Measurements from ENCODE around the gene PPP1R26.

DNA sequence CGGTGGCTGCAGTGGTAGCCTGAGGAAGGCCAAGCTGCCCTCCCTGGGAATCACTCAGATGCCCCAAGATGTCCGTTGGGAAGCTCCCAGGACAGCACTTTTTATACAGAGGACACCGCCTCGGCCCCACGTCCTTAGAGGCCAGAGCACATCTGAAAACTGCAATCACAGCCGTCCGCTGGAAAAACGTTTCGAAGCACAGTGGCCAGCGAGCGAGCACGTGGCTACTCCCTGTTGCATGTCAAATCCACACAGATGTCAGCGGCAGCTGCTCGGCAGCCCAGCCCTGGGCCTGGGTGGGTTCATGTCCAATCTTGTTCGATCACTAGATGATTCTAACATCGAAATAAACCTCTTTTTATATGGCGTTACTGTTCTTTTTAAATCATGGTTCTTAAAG, 8.9 kb downstream of the PPP1R26 start:
- TF ChIP-seq EP300 (IDR thresholded peaks at IDR 0.05; ENCODE audit: borderline replicate concordance in 1 of 2, low read depth in 1 of 2, low read length in 1 of 2) (no peak), MEF2A (IDR thresholded peaks at IDR 0.05; ENCODE audit: borderline replicate concordance, low read depth) (no peak), SIN3A (IDR thresholded peaks at IDR 0.05; ENCODE audit: borderline replicate concordance, low read depth, low read length) (no peak), FOXM1 (IDR thresholded peaks at IDR 0.05; ENCODE audit: low read depth) (no peak), RFX5 (IDR thresholded peaks at IDR 0.05; ENCODE audit: low read length) (no peak), TAF1 (IDR thresholded peaks at IDR 0.05; ENCODE audit: borderline replicate concordance, low read depth, low read length) (no peak)
- TF ChIP-seq, protein P1, sequence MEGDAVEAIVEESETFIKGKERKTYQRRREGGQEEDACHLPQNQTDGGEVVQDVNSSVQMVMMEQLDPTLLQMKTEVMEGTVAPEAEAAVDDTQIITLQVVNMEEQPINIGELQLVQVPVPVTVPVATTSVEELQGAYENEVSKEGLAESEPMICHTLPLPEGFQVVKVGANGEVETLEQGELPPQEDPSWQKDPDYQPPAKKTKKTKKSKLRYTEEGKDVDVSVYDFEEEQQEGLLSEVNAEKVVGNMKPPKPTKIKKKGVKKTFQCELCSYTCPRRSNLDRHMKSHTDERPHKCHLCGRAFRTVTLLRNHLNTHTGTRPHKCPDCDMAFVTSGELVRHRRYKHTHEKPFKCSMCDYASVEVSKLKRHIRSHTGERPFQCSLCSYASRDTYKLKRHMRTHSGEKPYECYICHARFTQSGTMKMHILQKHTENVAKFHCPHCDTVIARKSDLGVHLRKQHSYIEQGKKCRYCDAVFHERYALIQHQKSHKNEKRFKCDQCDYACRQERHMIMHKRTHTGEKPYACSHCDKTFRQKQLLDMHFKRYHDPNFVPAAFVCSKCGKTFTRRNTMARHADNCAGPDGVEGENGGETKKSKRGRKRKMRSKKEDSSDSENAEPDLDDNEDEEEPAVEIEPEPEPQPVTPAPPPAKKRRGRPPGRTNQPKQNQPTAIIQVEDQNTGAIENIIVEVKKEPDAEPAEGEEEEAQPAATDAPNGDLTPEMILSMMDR (IDR thresholded peaks at IDR 0.05): no peak
- TF ChIP-seq, protein P2, sequence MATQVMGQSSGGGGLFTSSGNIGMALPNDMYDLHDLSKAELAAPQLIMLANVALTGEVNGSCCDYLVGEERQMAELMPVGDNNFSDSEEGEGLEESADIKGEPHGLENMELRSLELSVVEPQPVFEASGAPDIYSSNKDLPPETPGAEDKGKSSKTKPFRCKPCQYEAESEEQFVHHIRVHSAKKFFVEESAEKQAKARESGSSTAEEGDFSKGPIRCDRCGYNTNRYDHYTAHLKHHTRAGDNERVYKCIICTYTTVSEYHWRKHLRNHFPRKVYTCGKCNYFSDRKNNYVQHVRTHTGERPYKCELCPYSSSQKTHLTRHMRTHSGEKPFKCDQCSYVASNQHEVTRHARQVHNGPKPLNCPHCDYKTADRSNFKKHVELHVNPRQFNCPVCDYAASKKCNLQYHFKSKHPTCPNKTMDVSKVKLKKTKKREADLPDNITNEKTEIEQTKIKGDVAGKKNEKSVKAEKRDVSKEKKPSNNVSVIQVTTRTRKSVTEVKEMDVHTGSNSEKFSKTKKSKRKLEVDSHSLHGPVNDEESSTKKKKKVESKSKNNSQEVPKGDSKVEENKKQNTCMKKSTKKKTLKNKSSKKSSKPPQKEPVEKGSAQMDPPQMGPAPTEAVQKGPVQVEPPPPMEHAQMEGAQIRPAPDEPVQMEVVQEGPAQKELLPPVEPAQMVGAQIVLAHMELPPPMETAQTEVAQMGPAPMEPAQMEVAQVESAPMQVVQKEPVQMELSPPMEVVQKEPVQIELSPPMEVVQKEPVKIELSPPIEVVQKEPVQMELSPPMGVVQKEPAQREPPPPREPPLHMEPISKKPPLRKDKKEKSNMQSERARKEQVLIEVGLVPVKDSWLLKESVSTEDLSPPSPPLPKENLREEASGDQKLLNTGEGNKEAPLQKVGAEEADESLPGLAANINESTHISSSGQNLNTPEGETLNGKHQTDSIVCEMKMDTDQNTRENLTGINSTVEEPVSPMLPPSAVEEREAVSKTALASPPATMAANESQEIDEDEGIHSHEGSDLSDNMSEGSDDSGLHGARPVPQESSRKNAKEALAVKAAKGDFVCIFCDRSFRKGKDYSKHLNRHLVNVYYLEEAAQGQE (IDR thresholded peaks at IDR 0.05; ENCODE audit: low read depth, low read length): no peak
- TF ChIP-seq, protein P3, sequence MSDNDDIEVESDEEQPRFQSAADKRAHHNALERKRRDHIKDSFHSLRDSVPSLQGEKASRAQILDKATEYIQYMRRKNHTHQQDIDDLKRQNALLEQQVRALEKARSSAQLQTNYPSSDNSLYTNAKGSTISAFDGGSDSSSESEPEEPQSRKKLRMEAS (IDR thresholded peaks at IDR 0.05; ENCODE audit: low read depth): no peak
- TF ChIP-seq, protein P4, sequence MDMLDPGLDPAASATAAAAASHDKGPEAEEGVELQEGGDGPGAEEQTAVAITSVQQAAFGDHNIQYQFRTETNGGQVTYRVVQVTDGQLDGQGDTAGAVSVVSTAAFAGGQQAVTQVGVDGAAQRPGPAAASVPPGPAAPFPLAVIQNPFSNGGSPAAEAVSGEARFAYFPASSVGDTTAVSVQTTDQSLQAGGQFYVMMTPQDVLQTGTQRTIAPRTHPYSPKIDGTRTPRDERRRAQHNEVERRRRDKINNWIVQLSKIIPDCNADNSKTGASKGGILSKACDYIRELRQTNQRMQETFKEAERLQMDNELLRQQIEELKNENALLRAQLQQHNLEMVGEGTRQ (IDR thresholded peaks at IDR 0.05; ENCODE audit: borderline replicate concordance, low read depth, low read length): no peak
